ENCODE measurements around the gene FILIP1L. TPM values are rescaled to one million over a fixed set of nuclear protein-coding genes. Genes with fewer than 3 reads are reported as not detected.

The FILIP1L gene
- total RNA-seq = 100 to 1,000 TPM in 1 of 2 donors, 10 to 100 TPM in 1; 97.0 to 112 TPM

DNA sequence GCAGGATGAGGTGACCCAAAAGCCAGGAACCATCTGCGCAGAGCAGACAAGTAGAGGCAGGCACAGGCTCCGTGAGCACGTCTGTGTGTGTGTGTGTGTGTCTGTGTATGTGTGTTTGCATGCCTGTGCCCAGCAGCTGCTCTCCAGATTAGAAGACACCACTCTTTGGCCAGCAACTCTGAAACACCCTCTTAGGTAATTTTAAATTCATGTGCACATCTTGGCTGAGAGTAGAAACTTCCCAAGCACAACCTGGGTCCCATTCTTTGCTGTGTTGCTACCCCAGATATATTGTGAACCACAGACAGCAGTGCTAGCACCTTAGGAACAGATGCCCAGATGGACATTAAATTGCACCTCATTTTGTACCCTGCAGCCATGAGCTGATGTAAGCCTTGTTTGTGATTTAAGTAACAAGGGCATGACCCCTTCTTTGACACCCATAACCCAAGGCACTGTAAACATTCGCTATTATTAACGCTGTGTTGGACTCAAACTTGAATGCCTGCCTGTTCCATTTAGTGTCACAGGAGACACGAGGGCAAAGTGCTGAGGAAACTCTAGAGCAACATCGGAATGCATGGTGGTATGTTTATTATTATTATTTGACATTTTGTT is at the start of gene FILIP1L:
TSS of gene FILIP1L (minus strand) at position 89 of the 618 bp plus-strand sequence.
- DNase-seq (ENCODE audit: low spot score) = no peak
- H3K27ac ChIP-seq = peak within 1 kb of the TSS; percentile 52 to 85

DNA sequence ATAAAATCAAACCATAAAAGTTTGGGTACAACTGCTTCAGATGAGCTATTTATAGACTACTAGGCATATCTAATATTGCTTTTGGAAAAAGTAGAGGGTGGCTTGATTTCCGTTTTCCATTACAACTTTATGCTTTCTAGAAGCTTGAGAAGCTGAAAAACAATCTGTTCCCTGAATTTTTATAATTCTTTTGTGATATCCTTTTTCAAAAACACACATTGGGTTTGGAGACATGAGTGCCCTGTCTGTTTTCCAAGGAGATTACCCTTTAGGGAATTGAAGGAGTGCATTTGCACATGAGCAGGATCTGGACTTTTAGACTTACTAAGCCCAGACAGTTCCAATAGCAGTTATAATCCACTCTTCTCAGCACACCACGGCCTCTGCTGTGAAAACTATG is 49.5 kb upstream of the FILIP1L start:
- Histone ChIP-seq H3K27me3 (no peaks in the 10 kb centered on the region), H3K9me3 (no peaks in the 10 kb centered on the region), H3K4me3 (no peak overlapping the region), H3K27ac (peak overlapping the region; percentile 59 to 68), H3K36me3 (no peaks in the 10 kb centered on the region), H3K4me1 (peaks cover 0 to 45% of the 10 kb centered on the region in 2 donors)
- DNase-seq (ENCODE audit: low spot score) = no peak
- TF ChIP-seq, protein P1, sequence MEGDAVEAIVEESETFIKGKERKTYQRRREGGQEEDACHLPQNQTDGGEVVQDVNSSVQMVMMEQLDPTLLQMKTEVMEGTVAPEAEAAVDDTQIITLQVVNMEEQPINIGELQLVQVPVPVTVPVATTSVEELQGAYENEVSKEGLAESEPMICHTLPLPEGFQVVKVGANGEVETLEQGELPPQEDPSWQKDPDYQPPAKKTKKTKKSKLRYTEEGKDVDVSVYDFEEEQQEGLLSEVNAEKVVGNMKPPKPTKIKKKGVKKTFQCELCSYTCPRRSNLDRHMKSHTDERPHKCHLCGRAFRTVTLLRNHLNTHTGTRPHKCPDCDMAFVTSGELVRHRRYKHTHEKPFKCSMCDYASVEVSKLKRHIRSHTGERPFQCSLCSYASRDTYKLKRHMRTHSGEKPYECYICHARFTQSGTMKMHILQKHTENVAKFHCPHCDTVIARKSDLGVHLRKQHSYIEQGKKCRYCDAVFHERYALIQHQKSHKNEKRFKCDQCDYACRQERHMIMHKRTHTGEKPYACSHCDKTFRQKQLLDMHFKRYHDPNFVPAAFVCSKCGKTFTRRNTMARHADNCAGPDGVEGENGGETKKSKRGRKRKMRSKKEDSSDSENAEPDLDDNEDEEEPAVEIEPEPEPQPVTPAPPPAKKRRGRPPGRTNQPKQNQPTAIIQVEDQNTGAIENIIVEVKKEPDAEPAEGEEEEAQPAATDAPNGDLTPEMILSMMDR (IDR thresholded peaks at IDR 0.05) = no peak

More for the DNA sequence above, at the start of gene FILIP1L:
- Histone ChIP-seq H3K27me3 (no peaks in the 10 kb centered on the region), H3K36me3 (no peaks in the 10 kb centered on the region), H3K9me3 (no peaks in the 10 kb centered on the region), H3K4me1 (peaks cover 0 to 12% of the 10 kb centered on the region in 2 donors), H3K4me3 (peak within 1 kb of the TSS; percentile 36 to 39)
- TF ChIP-seq, protein P1 (IDR thresholded peaks at IDR 0.05) = no peak

DNA sequence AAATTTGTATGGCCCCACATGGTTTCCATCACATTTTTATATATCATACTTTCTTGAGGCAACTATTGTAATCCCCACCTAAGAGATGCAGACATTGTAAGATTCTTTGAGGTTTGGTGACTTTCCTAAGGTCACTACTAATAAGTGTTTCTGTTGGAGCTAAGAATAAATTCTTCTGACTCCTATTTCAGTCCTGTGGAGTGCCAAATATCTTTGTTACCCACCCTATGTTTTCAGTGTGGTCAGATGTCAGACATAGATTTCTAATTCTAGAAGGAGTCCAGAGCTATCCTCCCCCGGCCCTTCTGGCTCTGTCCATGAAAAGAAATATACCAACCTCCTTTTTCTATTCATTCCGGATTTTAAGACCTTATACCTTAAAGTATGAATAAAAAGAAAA is 46.2 kb upstream of the FILIP1L start:
- H3K4me3 ChIP-seq = no peak overlapping the region
- H3K9me3 ChIP-seq = peaks cover 0 to 6% of the 10 kb centered on the region in 2 donors
- H3K27ac ChIP-seq = peak overlapping the region; percentile 44 to 69
- no peak for DNase-seq (ENCODE audit: low spot score)
- no peaks in the 10 kb centered on the region for H3K36me3 ChIP-seq
- peaks cover 0 to 54% of the 10 kb centered on the region in 2 donors for H3K4me1 ChIP-seq
- H3K27me3 ChIP-seq = no peaks in the 10 kb centered on the region
- TF ChIP-seq, protein P1 (IDR thresholded peaks at IDR 0.05) = no peak

DNA sequence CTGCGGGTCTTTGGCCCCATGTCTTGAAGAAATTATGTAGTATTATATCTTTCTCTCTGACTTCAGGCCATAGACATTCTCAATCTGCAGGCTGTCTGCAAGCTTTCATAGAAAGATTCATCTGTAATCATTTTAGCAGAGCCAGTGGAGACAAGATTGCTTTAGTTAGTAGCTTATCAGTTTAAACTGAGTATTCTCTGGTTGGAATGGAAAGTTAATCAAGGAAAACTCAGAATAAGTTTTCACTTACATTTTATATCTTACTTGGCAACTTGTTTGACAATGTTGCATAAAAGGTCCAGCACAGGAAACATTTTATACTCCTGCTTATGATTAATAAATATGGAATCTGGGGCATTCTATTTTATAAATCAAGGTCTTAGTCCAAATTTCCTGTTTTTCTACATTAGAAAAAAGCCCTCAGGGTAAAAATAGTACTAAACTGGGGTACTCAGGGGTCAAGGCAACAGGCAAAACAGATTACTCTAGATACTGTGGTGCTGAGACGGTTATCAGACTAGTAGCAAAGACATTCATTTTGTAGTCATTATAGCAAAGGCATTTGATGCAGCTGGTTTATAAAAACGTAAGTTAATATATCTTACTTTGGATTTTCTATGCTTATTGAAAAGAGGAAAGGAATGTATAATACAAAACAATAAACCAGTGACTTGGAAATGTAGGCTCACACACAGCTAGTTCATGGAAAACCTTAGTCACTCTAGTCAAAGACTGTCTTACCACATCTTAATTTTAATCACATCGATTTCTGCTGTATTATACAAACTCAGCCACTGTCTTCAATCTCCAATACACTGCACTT is 45.2 kb upstream of the FILIP1L start:
- no peaks in the 10 kb centered on the region for H3K36me3 ChIP-seq
- H3K4me1 ChIP-seq = peaks cover 0 to 54% of the 10 kb centered on the region in 2 donors
- no peaks in the 10 kb centered on the region for H3K27me3 ChIP-seq
- H3K27ac ChIP-seq = peak overlapping the region; percentile 44 to 69
- TF ChIP-seq, protein P1 (IDR thresholded peaks at IDR 0.05) = no peak
- DNase-seq (ENCODE audit: low spot score) = no peak
- H3K9me3 ChIP-seq = peaks cover 0 to 13% of the 10 kb centered on the region in 2 donors
- no peak overlapping the region for H3K4me3 ChIP-seq

DNA sequence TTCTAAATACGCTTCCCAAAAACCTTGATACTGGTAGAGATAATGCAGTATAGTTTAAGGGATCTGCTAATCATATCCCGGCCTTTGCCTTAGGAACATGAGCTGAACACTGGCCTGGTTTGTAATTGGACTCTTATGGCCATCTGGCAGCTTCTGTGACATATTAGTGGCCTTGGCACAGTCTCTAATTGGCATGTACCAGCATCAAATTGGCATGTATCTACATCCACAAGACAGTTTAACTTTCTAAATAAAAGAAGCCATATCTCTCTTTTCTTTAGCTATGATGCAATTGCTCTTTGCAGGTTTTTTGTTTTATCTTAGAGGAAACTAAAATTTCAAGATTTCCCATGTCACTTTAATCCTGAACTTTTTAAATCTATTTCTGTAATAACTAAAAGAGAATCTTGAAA is 44.6 kb upstream of the FILIP1L start:
- Histone ChIP-seq H3K36me3 (no peaks in the 10 kb centered on the region), H3K27ac (peak overlapping the region; percentile 44 to 69), H3K9me3 (peaks cover 0 to 13% of the 10 kb centered on the region in 2 donors), H3K4me1 (peaks cover 0 to 47% of the 10 kb centered on the region in 2 donors), H3K27me3 (no peaks in the 10 kb centered on the region), H3K4me3 (no peak overlapping the region)
- TF ChIP-seq, protein P1 (IDR thresholded peaks at IDR 0.05) = no peak
- no peak for DNase-seq (ENCODE audit: low spot score)

Measured in right atrium auricular region (tissue), 2 donors.